ENCODE measurements around the gene CC2D1A.
A peak's percentile ranks its signal among the peaks of the same experiment; 100 is the strongest.

Gene CC2D1A

DNA sequence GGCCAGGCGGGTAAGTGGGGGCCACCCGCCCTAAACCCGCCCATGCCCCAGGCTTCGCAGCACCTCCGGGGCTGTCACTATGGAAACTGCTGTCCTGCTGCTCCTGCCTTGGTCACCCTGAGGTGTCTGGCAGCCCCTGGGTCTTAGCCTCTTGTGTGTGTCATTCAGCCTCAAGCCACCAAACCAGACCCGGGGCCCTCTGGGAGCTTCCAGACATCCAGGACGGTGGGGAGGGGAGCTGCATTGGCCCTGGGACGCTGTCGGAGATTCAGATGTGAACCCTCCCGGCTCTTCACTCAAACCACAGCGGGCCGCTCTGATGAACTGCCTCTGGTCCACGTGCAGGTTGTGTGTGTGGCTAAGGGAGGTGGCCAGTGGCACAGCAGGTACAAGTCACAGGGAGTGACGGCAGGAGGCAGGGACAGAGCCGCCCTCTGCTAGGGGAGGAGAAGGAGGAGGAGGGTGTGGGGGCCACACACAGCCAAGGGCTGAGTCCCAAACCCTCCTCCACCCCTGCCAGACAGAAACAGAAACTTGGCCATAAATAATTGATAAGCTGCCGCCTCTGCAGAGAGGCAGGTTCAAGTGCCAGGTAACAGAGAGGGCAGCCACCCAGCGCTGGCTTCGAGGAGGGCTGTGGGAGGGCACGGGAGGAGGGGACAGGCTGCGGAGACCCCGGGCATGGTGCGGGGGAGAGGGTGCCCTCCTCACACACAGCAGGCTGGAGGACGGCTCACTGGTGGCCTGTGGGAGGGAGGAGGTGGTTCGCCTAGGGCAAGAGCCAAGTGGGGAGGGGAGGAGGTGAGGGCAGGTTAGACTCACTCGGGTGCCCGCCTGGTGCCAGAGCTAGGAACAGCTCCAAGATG is 21.0 kb upstream of the CC2D1A start:
- no peaks in the 10 kb centered on the region for H3K9me3 Mint-ChIP-seq (ENCODE audit: low read depth)
- H3K27ac Mint-ChIP-seq = no peak overlapping the region
- H3K4me1 Mint-ChIP-seq (ENCODE audit: low read depth) = peaks cover 34% of the 10 kb centered on the region
- no peaks in the 10 kb centered on the region for H3K27me3 Mint-ChIP-seq
- no peaks in the 10 kb centered on the region for H3K36me3 Mint-ChIP-seq
- no peak overlapping the region for H3K4me3 Mint-ChIP-seq

DNA sequence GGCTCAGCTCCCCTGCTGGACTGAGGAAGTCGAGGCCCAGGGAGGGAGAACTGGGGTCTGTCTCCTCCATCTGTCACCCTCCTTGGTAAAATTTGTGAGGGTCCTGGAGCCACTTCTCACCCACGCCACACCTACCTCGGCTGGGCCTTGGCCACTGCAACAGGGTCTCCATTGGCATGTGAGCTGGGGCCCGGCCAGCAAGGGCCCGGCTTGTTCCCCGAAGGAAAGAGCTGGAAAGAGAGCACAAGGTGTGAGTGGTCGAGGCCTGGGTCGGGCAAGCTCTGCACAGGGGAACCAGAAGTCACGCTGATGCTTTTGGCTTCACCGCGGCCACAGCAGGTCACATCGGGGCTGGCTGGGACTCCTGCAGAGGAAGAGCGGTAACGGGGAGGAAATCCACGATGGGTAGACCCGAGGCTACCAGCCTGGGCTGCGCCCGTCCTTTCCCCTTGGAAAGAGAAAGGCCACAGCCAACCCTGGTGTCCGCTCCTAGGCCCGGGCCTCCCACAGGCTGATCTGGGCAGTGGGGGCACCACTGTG is 20.1 kb upstream of the CC2D1A start:
- Mint-ChIP-seq H3K4me3 (no peak overlapping the region), H3K27ac (no peak overlapping the region), H3K4me1 (ENCODE audit: low read depth) (peaks cover 27% of the 10 kb centered on the region)

DNA sequence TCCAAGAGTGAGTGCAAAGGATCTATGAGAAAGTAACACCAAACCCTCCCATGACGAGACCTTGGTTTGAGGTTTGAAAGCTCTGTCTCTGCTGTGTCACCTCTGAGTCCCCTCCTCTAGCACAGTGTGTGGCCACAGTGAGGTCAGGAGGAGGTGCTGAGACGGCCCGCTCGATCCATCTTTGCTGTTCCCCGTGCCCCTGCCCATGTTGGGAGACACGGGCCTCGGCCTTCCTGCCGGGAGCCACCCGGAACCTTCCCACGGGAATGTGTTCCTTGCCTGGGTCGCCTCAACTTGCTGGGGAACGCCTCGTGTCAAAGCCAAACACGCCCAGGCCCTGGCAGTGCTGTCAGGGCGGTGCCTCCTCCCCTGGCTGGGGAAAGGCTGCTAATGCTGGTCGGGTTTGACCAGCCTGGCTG is 19.0 kb upstream of the CC2D1A start:
- H3K4me1 Mint-ChIP-seq (ENCODE audit: low read depth) = peaks cover 15% of the 10 kb centered on the region

More for the DNA sequence above, 20.1 kb upstream of the CC2D1A start:
- no peaks in the 10 kb centered on the region for H3K9me3 Mint-ChIP-seq (ENCODE audit: low read depth)
- H3K36me3 Mint-ChIP-seq = no peaks in the 10 kb centered on the region
- H3K27me3 Mint-ChIP-seq = no peaks in the 10 kb centered on the region

GRCh38 chr19:13887517-13887916 is 18.5 kb upstream of the CC2D1A start:
- Mint-ChIP-seq H3K36me3 (no peaks in the 10 kb centered on the region), H3K4me1 (ENCODE audit: low read depth) (peaks cover 10% of the 10 kb centered on the region), H3K9me3 (ENCODE audit: low read depth) (no peaks in the 10 kb centered on the region), H3K27me3 (no peaks in the 10 kb centered on the region), H3K27ac (no peak overlapping the region), H3K4me3 (no peak overlapping the region)

More for the DNA sequence above, 19.0 kb upstream of the CC2D1A start:
- no peak overlapping the region for H3K27ac Mint-ChIP-seq
- H3K27me3 Mint-ChIP-seq = no peaks in the 10 kb centered on the region
- no peaks in the 10 kb centered on the region for H3K36me3 Mint-ChIP-seq
- H3K4me3 Mint-ChIP-seq = no peak overlapping the region
- H3K9me3 Mint-ChIP-seq (ENCODE audit: low read depth) = no peaks in the 10 kb centered on the region

DNA sequence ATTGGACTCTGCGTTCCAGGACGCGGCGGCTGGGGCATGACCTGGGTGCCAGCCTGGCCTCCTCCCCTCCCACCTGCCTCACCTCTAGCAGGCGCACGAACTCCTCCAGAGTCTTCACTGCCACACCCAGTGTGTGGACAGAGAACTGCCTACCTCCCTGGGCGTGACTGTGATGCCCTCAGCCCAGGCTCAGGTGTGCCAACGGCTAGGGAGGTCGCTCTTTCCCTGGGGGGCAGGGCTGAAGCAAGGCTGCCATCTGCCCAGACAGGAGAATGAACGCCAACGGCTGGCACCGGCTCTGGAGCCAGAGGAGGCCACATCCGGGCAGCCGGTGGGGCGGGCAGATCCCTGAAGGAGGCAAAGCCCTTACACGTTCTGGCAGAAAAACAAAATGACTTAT is 17.7 kb upstream of the CC2D1A start:
- Mint-ChIP-seq H3K4me1 (ENCODE audit: low read depth) (peaks cover 7% of the 10 kb centered on the region), H3K27ac (no peak overlapping the region), H3K9me3 (ENCODE audit: low read depth) (no peaks in the 10 kb centered on the region), H3K4me3 (no peak overlapping the region), H3K36me3 (no peaks in the 10 kb centered on the region), H3K27me3 (no peaks in the 10 kb centered on the region)

DNA sequence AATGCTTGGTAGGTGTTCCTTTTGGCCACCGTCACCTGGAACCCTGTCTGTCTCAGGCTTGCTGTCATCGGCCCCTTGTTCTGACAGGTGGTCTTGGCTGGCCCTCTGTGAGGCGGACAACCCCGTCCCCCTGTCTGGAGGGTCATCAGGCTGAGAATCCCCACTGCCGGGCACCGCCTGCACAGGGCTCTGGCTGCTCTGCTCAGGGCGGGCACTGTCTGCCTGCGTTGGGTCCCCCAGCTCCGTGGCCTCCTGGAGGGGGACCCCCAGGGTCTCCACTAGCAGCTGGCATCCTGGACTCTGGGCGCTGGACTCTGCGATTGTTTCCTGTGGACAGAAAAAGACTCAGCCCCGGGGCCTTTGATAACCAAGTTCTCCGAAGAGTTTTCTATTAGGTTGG is 15.9 kb upstream of the CC2D1A start:
- no peak overlapping the region for H3K4me3 Mint-ChIP-seq
- no peaks in the 10 kb centered on the region for H3K9me3 Mint-ChIP-seq (ENCODE audit: low read depth)
- H3K27ac Mint-ChIP-seq = no peak overlapping the region
- peaks cover 2% of the 10 kb centered on the region for H3K4me1 Mint-ChIP-seq (ENCODE audit: low read depth)
- H3K36me3 Mint-ChIP-seq = no peaks in the 10 kb centered on the region
- no peaks in the 10 kb centered on the region for H3K27me3 Mint-ChIP-seq

GRCh38 chr19:13892870-13893269 is 13.1 kb upstream of the CC2D1A start:
- no peaks in the 10 kb centered on the region for H3K36me3 Mint-ChIP-seq
- no peak overlapping the region for H3K27ac Mint-ChIP-seq
- no peaks in the 10 kb centered on the region for H3K9me3 Mint-ChIP-seq (ENCODE audit: low read depth)
- no peaks in the 10 kb centered on the region for H3K4me1 Mint-ChIP-seq (ENCODE audit: low read depth)
- H3K27me3 Mint-ChIP-seq = no peaks in the 10 kb centered on the region
- H3K4me3 Mint-ChIP-seq = no peak overlapping the region

GRCh38 chr19:13894552-13894951 is 11.4 kb upstream of the CC2D1A start:
- no peaks in the 10 kb centered on the region for H3K27me3 Mint-ChIP-seq
- no peaks in the 10 kb centered on the region for H3K9me3 Mint-ChIP-seq (ENCODE audit: low read depth)
- H3K4me3 Mint-ChIP-seq = no peak overlapping the region
- H3K36me3 Mint-ChIP-seq = no peaks in the 10 kb centered on the region
- H3K4me1 Mint-ChIP-seq (ENCODE audit: low read depth) = no peaks in the 10 kb centered on the region
- H3K27ac Mint-ChIP-seq = no peak overlapping the region

DNA sequence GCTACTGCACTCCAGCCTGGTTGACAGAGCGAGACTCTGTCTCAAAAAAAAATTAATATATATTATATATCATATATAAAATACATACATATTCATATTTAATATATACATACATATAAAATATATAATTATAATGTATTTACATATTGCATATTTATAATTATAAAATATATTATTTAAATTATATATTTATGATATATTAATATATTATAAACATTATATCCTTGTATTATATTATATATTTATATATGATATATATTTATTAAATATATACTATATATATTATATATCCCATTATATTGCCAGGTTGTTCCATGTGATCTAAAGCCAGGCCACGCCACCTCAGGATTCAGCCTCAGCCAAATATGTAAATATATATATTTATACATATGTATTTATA is 9.8 kb upstream of the CC2D1A start:
- Mint-ChIP-seq H3K27me3 (no peaks in the 10 kb centered on the region), H3K4me1 (ENCODE audit: low read depth) (no peaks in the 10 kb centered on the region), H3K36me3 (no peaks in the 10 kb centered on the region), H3K27ac (no peak overlapping the region), H3K4me3 (no peak overlapping the region), H3K9me3 (ENCODE audit: low read depth) (no peaks in the 10 kb centered on the region)

DNA sequence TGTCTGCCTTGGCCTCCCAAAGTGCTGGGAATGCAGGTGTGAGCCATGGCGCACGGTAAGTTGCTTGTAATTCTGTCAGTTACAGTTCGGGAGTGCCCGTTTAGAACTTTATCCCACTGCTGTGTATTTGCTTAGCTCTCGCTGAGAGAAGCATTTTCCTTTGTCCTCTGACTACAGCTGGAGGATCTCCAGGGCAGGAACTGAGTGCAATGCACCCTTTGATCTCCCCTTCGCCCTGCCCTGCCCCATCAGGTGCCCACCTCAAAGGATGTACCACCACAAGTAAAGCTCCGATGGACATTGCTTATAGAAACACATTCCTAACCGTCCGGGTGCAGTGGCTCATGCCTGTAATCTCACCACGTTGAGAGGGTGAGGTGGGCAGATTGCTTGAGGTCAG is 6.6 kb upstream of the CC2D1A start:
- Mint-ChIP-seq H3K27ac (no peak overlapping the region), H3K27me3 (no peaks in the 10 kb centered on the region), H3K4me1 (ENCODE audit: low read depth) (no peaks in the 10 kb centered on the region), H3K36me3 (no peaks in the 10 kb centered on the region), H3K4me3 (no peak overlapping the region), H3K9me3 (ENCODE audit: low read depth) (no peaks in the 10 kb centered on the region)

GRCh38 chr19:13899912-13900584 is 6.0 kb upstream of the CC2D1A start:
- H3K27ac Mint-ChIP-seq = no peak overlapping the region
- no peaks in the 10 kb centered on the region for H3K9me3 Mint-ChIP-seq (ENCODE audit: low read depth)
- H3K4me1 Mint-ChIP-seq (ENCODE audit: low read depth) = peaks cover 3% of the 10 kb centered on the region
- H3K4me3 Mint-ChIP-seq = no peak overlapping the region
- no peaks in the 10 kb centered on the region for H3K36me3 Mint-ChIP-seq
- H3K27me3 Mint-ChIP-seq = no peaks in the 10 kb centered on the region

DNA sequence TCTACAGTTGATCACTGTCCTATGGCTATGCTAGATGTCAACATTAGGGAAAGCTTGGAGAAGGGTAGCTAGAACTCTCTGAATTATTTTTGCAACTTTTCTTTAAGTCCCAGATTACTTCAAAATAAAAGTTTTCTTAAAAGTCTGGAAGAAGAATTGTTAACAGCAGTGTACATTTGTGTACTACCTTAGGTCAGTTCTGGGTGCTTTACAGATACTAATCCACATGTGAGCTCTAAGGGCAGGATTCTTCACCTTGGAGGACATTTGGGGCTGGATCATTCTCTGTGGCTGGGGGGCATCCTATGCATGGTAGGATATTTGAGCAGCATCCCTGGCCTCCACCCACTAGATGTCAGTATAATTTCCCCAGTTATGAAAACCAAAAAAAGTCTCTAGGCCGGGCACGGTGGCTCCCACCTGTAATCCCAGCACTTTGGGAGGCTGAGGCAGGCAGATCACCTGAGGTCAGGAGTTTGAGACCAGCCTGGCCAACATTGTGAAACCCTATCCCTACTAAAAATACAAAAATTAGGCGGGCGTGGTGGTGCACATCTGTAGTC is 2.9 kb upstream of the CC2D1A start:
- H3K36me3 Mint-ChIP-seq = no peaks in the 10 kb centered on the region
- H3K9me3 Mint-ChIP-seq (ENCODE audit: low read depth) = no peaks in the 10 kb centered on the region
- H3K4me1 Mint-ChIP-seq (ENCODE audit: low read depth) = peaks cover 15% of the 10 kb centered on the region
- H3K4me3 Mint-ChIP-seq = no peak overlapping the region
- no peak overlapping the region for H3K27ac Mint-ChIP-seq
- H3K27me3 Mint-ChIP-seq = no peaks in the 10 kb centered on the region

GRCh38 chr19:13906521-13906904 is 512 bp downstream of the CC2D1A start:
- H3K9me3 Mint-ChIP-seq (ENCODE audit: low read depth) = no peaks in the 10 kb centered on the region
- no peaks in the 10 kb centered on the region for H3K27me3 Mint-ChIP-seq
- no peaks in the 10 kb centered on the region for H3K36me3 Mint-ChIP-seq
- H3K4me3 Mint-ChIP-seq = peak overlapping the region; percentile 87
- no peak overlapping the region for H3K27ac Mint-ChIP-seq
- peaks cover 15% of the 10 kb centered on the region for H3K4me1 Mint-ChIP-seq (ENCODE audit: low read depth)

DNA sequence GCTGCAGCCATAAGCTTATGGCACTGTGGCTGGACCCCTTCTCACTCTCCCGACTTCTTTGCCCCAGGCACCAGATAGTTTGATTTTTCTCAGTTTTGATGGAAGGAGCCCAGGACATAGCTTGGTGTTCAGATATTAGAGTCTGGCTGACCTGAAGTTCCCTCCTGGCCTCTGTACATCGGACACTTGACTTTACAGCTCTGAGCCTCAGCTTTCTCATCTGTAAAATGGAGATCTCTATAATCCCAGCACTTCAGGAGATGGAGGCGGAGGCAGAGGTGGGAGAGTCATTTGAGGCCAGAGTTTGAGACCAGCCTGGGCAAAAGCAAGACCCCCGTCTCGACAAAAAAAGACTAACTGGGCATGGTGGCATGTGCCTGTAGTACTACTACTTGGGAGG is 909 bp downstream of the CC2D1A start:
- Mint-ChIP-seq H3K36me3 (no peaks in the 10 kb centered on the region), H3K27me3 (no peaks in the 10 kb centered on the region), H3K4me1 (ENCODE audit: low read depth) (peaks cover 15% of the 10 kb centered on the region), H3K27ac (peak overlapping the region; percentile 61), H3K9me3 (ENCODE audit: low read depth) (no peaks in the 10 kb centered on the region), H3K4me3 (peak overlapping the region; percentile 87)

DNA sequence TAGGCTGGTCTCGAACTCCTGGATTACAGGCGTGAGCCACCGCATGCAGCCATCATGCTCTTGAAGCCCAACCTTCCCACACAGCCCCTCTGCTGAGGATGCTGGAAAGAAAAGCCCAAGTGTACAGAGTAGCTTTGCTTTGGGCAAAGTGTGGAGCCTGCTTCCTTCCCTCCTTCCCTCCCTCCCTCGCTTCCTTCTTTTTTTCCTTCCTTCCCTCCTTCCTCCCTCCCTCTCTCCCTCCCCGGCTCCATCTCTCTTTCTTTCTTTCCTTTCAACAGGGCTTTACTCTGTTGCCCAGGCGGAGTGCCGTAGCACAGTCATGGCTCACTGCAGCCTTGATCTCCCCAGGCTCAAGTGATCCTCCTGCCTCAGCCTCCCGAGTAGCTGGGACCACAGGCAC is 2.7 kb downstream of the CC2D1A start:
- no peaks in the 10 kb centered on the region for H3K9me3 Mint-ChIP-seq (ENCODE audit: low read depth)
- no peak overlapping the region for H3K4me3 Mint-ChIP-seq
- no peaks in the 10 kb centered on the region for H3K27me3 Mint-ChIP-seq
- H3K36me3 Mint-ChIP-seq = no peaks in the 10 kb centered on the region
- H3K4me1 Mint-ChIP-seq (ENCODE audit: low read depth) = peaks cover 15% of the 10 kb centered on the region
- H3K27ac Mint-ChIP-seq = no peak overlapping the region
